MCF 10A (cell line): ENCODE results near the gene SIDT1. TPM values are rescaled to one million over a fixed set of nuclear protein-coding genes. Genes with fewer than 3 reads are reported as not detected.

Source experiments
- BruUV-seq: library from RNA; stranded (reverse); fragments of 400-500 nt; replicated peaks from 2 replicates; lab custom pipeline; 2021; lab: Mats Ljungman, UMichigan
- CTCF ChIA-PET: fragments of 300-600 bp; sonication (Branson Sonifier 250); formaldehyde crosslinking; extraction: SDS; loops from one replicate; lab custom pipeline; 2021; ENCODE audit warnings: antibody characterized with exemption, inconsistent platforms; lab: Yijun Ruan, JAX
- POLR2A ChIA-PET: fragments of 300-600, 350-650 bp; sonication (Branson Sonifier 250); formaldehyde crosslinking; extraction: SDS; loops from one replicate; lab custom pipeline; 2020; ENCODE audit warnings: antibody characterized with exemption, inconsistent platforms; lab: Yijun Ruan, JAX
- DNase-seq: peaks from one replicate; pipeline ENCODE4 v3.0.0-alpha.2; 2018; ENCODE audit not compliant: unreplicated experiment
- H3K27ac Mint-ChIP-seq: one replicate; pipeline ENCODE4 v1.8.0; 2022; ENCODE audit warnings: mild to moderate bottlenecking, low read depth, mixed read lengths; ENCODE audit not compliant: unreplicated experiment
- H3K27me3 Mint-ChIP-seq: one replicate; pipeline ENCODE4 v1.8.0; 2022; ENCODE audit warnings: mixed read lengths; ENCODE audit not compliant: insufficient read depth, unreplicated experiment
- H3K36me3 Mint-ChIP-seq: one replicate; pipeline ENCODE4 v1.8.0; 2022; ENCODE audit warnings: mild to moderate bottlenecking, moderate library complexity, mixed read lengths; ENCODE audit not compliant: insufficient read depth, unreplicated experiment
- H3K4me1 Mint-ChIP-seq: one replicate; pipeline ENCODE4 v1.8.0; 2022; ENCODE audit warnings: mixed read lengths; ENCODE audit not compliant: insufficient read depth, unreplicated experiment
- H3K4me3 Mint-ChIP-seq: one replicate; pipeline ENCODE4 v1.8.0; 2022; ENCODE audit warnings: mild to moderate bottlenecking, moderate library complexity, mixed read lengths; ENCODE audit not compliant: unreplicated experiment
- H3K9me3 Mint-ChIP-seq: one replicate; pipeline ENCODE4 v1.8.0; 2022; ENCODE audit warnings: mixed read lengths; ENCODE audit not compliant: unreplicated experiment
- intact Hi-C: fragments of 100-400 bp; cut with micrococcal nuclease; formaldehyde crosslinking; loops from 2 replicates; pipeline ENCODE4 v1.14.1; 2022
- total RNA-seq: library from RNA; stranded (reverse); gene quantifications from 2 replicates; pipeline ENCODE4 v1.2.3, GENCODE V29; 2022
- TF ChIP-seq, protein P1 (sequence below): fragments of 200-600 bp; IDR thresholded peaks from one replicate; pipeline ENCODE4 v1.8.0; 2022; ENCODE audit warnings: antibody characterized with exemption, mild to moderate bottlenecking; ENCODE audit not compliant: unreplicated experiment

SIDT1 gene
- total RNA-seq, 1 experiment from 2014 or later: 0.28 TPM

DNA sequence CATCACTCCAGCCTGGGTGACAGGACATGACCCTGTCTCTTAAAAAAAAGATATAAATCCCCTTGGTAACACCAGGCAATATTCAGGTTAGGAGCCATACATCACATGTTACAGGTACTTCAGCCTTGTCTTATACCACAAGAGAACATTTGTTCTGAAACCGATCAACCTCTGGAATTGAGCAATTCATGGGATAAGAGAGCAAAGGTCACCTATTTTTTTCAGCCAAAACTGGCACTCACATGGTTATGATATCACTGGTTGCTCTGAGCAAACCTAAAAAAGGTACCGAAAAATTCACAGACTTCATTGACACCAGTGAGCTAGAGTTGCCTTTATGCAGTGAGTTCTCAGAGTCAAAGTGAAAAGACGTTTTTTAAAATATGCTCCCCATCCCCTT is 26.5 kb upstream of the SIDT1 start:
- ChIA-PET CTCF (interaction anchor here (0.6 to 1.5 kb wide), 3 partner anchors 10 to 833 kb away, joined by 3 to 6 read pairs (median 3); no protein-coding TSS in a partner anchor), POLR2A (interaction anchor here (2.5 kb wide), 1 partner anchor 9 kb away, joined by 9 read pairs; the partner anchor contains the start of gene SPICE1)
- no TSS peak for BruUV-seq
- no peaks in the 10 kb centered on the region for H3K27me3 Mint-ChIP-seq
- no peak for DNase-seq
- TF ChIP-seq, protein P1, sequence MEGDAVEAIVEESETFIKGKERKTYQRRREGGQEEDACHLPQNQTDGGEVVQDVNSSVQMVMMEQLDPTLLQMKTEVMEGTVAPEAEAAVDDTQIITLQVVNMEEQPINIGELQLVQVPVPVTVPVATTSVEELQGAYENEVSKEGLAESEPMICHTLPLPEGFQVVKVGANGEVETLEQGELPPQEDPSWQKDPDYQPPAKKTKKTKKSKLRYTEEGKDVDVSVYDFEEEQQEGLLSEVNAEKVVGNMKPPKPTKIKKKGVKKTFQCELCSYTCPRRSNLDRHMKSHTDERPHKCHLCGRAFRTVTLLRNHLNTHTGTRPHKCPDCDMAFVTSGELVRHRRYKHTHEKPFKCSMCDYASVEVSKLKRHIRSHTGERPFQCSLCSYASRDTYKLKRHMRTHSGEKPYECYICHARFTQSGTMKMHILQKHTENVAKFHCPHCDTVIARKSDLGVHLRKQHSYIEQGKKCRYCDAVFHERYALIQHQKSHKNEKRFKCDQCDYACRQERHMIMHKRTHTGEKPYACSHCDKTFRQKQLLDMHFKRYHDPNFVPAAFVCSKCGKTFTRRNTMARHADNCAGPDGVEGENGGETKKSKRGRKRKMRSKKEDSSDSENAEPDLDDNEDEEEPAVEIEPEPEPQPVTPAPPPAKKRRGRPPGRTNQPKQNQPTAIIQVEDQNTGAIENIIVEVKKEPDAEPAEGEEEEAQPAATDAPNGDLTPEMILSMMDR: no peak
- no peak overlapping the region for H3K4me3 Mint-ChIP-seq
- intact Hi-C loops: no loop called here
- peaks cover 12% of the 10 kb centered on the region for H3K36me3 Mint-ChIP-seq
- no peaks in the 10 kb centered on the region for H3K9me3 Mint-ChIP-seq
- H3K27ac Mint-ChIP-seq: no peak overlapping the region
- no peaks in the 10 kb centered on the region for H3K4me1 Mint-ChIP-seq

DNA sequence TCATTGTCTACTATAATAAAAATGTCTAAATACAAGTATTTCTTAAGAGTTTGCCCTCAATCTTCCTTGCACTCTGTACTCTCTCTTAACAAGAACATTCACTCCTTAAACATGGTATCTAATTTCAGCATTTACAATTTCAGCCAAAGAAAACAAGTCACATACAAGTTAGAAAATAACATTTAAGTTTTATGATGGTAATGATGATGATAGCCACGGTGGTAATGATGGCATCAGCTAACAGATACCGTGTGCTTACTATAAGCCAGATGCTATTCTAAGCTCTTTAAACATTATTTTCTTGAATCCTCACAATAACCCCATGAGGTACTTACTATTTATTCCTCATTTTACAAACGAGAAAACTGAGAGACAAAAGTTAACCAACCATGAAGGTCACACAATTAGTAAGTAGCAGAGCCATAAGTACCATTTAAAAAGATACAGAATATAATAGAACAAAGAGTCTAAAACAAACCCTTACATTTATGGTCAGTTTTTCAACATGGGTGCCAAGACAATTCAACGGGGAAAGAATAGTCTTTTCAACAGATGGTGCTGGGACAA is 24.8 kb upstream of the SIDT1 start:
- Mint-ChIP-seq H3K9me3 (no peaks in the 10 kb centered on the region), H3K36me3 (peaks cover 7% of the 10 kb centered on the region), H3K4me3 (no peak overlapping the region), H3K27me3 (no peaks in the 10 kb centered on the region), H3K4me1 (no peaks in the 10 kb centered on the region), H3K27ac (no peak overlapping the region)
- ChIA-PET CTCF (interaction anchor here (0.7 to 3.7 kb wide), 5 partner anchors 8 to 120 kb away, joined by 3 to 20 read pairs (median 4); no protein-coding TSS in a partner anchor), POLR2A (interaction anchor here (0.7 to 2.5 kb wide), 2 partner anchors 7 to 488 kb away, joined by 3 to 9 read pairs; partner anchors contain the start of gene SPICE1)
- TF ChIP-seq, protein P1: no peak
- no TSS peak for BruUV-seq
- DNase-seq: no peak
- intact Hi-C loops: no loop called here

DNA sequence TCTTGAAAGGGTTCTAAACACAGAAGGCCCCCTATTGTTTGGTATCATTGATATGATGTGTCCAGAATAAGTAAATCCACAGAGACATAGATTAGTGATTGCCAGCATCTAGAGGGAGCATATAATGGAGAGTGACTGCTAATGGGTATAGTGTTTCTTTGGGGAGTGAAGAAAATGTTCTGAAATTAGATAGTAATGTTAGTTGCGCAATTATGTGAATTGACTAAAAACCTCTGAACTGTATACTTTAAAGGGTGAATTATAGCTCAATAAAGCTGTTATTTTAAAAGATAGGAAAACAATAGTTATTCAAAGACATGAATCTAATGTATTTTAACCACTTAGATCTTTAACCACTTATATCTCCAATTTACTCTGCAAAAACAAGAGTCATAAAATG is 23.4 kb upstream of the SIDT1 start:
- Mint-ChIP-seq H3K4me1 (no peaks in the 10 kb centered on the region), H3K36me3 (peaks cover 2% of the 10 kb centered on the region), H3K27me3 (no peaks in the 10 kb centered on the region), H3K9me3 (no peaks in the 10 kb centered on the region), H3K4me3 (no peak overlapping the region), H3K27ac (no peak overlapping the region)
- no peak for DNase-seq
- ChIA-PET POLR2A (no interaction called here), CTCF (interaction anchor here (0.7 to 3.7 kb wide), 2 partner anchors 12 to 186 kb away, joined by 3 to 20 read pairs; no protein-coding TSS in a partner anchor)
- intact Hi-C loops: no loop called here
- TF ChIP-seq, protein P1: no peak
- BruUV-seq: no TSS peak

DNA sequence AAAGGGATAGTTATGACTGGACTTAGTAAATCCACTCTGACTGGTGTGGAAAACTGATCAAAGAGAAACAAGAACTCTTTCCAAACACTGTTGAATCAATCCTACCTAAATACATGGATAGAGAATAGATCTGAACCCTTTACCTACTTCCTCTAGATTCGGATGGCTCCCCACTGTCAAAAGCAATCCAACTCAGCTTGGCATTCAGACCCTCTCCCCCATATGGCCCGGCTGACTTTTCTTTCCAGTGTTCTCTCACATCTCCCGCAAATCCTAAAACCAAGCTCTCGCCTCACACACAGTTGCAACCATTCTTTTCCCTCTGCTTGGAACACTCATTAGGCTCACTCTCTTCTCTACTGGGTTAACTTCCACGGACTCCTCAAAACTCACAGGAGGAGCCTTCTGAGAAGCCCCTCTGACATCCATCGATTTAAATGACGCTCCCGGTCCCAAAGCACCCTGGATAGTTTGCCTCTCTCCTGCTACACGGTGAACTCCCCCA is 18.0 kb upstream of the SIDT1 start:
- Mint-ChIP-seq H3K36me3 (no peaks in the 10 kb centered on the region), H3K27me3 (peaks cover 9% of the 10 kb centered on the region)
- DNase-seq: no peak

More for the DNA sequence above, 18.0 kb upstream of the SIDT1 start:
- no peaks in the 10 kb centered on the region for H3K9me3 Mint-ChIP-seq
- intact Hi-C loops: loop anchor here (1.0 kb wide), 1 partner anchor 234 kb away; no protein-coding TSS in a partner anchor
- ChIA-PET POLR2A (interaction anchor here (0.6 to 4.9 kb wide), 33 partner anchors 8 to 1602 kb away, joined by 3 to 74 read pairs (median 5); partner anchors contain the start of genes ATP6V1A, NAA50 and USF3), CTCF (interaction anchor here (0.6 to 4.4 kb wide), 10 partner anchors 18 to 766 kb away, joined by 3 to 25 read pairs (median 4); no protein-coding TSS in a partner anchor)
- TF ChIP-seq, protein P1: no peak
- BruUV-seq: TSS peak; percentile 36
- H3K27ac Mint-ChIP-seq: no peak overlapping the region
- no peak overlapping the region for H3K4me3 Mint-ChIP-seq
- H3K4me1 Mint-ChIP-seq: peaks cover 5% of the 10 kb centered on the region
